Ectodermal cell (in vitro differentiated cells): ENCODE measurements around the gene ST6GALNAC4.

Source experiments
- H3K27ac ChIP-seq: 2 replicates; pipeline ENCODE4 v1.7.0; 2013; ENCODE audit warnings: mild to moderate bottlenecking, low read depth, low read length; ENCODE audit not compliant: insufficient read depth, poor library complexity, severe bottlenecking
- H3K27me3 ChIP-seq: 2 replicates; pipeline ENCODE4 v1.7.0; 2013; ENCODE audit warnings: mild to moderate bottlenecking, low read length; ENCODE audit not compliant: insufficient read depth, control insufficient read depth, poor library complexity, severe bottlenecking
- H3K36me3 ChIP-seq: one replicate; pipeline ENCODE4 v1.7.0; 2013; ENCODE audit warnings: low read length; ENCODE audit not compliant: control insufficient read depth, insufficient read depth
- H3K4me1 ChIP-seq: one replicate; pipeline ENCODE4 v1.7.0; 2013; ENCODE audit warnings: low read length; ENCODE audit not compliant: control insufficient read depth, insufficient read depth
- H3K4me3 ChIP-seq: 2 replicates; pipeline ENCODE4 v1.7.0; 2013; ENCODE audit warnings: low read depth, low read length, control low read depth; ENCODE audit not compliant: insufficient read depth
- H3K9me3 ChIP-seq: 2 replicates; pipeline ENCODE4 v1.7.0; 2013; ENCODE audit warnings: mild to moderate bottlenecking, low read length, moderate library complexity; ENCODE audit not compliant: control insufficient read depth
- WGBS, 2 experiments: methylation state at CpG; one replicate each; pipeline ENCODE4 v1.1.7; 2013; ENCODE audit warnings: missing lambda C conversion rate in 2 of 2; 5-methylcytosine and 5-hydroxymethylcytosine counted together

Gene ST6GALNAC4

DNA sequence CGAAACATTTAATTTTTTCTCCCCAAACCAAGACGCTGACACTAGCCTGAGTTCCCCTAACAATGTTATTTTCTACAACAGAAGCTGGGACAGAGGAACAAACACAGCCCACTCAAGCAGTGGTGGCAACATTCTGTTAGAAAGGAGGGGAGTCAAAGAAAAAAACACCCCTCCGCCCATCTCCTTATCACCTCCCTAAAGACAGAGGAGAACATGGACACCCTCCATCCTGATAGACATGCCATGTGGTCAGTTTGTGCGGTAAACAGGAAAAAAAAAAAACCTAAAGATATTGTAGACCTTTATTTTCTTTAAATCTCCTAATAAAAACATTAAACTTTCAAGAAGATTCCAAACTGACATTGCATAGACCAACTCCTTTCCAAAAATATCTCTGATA is 23.8 kb upstream of the ST6GALNAC4 start:
- Histone ChIP-seq H3K27me3 (no peaks in the 10 kb centered on the region), H3K4me3 (no peak overlapping the region), H3K27ac (no peak overlapping the region), H3K9me3 (no peaks in the 10 kb centered on the region), H3K4me1 (peaks cover 8% of the 10 kb centered on the region), H3K36me3 (peaks cover 7% of the 10 kb centered on the region)
- WGBS, 2 experiments: 84 to 95% methylated on average over 3 to 4 of the region's 4 CpGs

DNA sequence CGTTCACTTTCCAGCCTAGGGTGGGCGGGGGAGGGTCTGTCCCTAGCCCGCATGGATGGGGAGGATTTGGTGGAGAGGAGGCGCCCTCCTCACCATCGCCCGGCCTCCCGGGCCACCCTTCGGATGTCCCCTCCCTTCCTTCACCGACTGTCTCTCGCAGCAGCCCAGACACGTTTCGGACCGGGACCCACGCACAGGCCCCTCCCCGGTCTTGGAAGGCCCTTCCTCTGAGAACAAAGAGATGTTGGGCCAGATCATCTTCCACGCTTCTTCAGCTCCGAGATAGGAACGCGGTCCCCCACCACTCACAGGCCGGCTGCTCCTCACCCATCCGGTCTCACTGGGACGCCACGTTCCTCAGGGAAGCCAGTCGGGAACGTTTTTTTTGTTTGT is 21.5 kb upstream of the ST6GALNAC4 start:
- Histone ChIP-seq H3K4me3 (no peak overlapping the region), H3K27ac (no peak overlapping the region), H3K27me3 (no peaks in the 10 kb centered on the region), H3K9me3 (no peaks in the 10 kb centered on the region), H3K36me3 (peaks cover 7% of the 10 kb centered on the region), H3K4me1 (peaks cover 8% of the 10 kb centered on the region)
- 73 to 76% methylated on average over 25 of the region's 25 CpGs for WGBS, 2 experiments

DNA sequence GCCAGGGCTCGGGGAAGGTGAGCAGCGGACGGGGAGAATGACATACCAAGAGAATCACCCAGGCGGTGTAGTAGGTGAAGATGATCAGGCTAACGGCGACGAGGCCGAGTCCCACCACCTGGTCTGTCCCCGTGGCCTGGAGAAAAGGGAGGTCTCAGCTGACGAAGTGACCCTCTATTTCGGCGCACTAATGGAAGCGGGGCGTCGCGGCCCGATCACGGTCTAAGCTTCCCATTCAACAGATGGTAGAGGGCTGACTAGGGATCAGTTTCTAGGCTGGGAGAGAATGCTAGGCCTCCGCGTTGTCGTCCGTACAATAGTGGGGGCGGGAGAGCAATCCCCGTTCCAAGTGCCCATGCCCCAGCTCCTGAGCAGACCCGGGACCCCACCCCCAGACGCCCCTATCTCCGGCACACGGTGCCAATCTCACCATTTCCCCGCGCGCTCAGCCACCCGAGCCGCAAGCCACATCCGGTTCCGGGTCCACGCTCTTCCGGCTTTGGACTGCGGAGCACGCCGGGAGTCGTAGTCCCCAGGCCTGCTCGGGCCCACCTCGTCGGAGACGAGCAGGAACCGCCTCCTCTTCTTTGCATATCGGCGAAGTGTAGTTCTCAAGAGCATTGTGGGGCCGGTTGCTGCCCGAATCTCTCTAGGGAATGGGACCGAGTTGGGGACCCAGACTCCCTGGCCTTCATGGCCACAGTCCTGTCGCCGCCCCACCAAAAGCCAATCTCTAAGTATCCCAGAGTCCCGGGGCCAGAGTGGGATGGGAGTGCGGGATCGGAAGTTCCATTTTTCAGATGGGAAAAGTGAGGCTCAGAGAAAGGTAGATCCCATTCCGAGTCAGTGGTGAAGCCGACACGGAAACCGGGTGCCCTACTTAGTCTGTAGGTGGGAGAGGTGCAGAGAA is 20.8 kb upstream of the ST6GALNAC4 start, which contains the start of gene DPM2:
TSS of gene DPM2 (minus strand) at position 467 of the 910 bp plus-strand sequence. CDS start at position 433, 34 bp downstream.
- no peaks in the 10 kb centered on the region for H3K9me3 ChIP-seq
- no peak within 1 kb of the TSS for H3K27ac ChIP-seq
- no peaks in the 10 kb centered on the region for H3K27me3 ChIP-seq
- H3K4me1 ChIP-seq: peaks cover 8% of the 10 kb centered on the region
- H3K4me3 ChIP-seq: peak within 1 kb of the TSS; percentile 80
- 11% methylated on average over 60 of the region's 60 CpGs for WGBS, 2 experiments
- H3K36me3 ChIP-seq: peaks cover 7% of the 10 kb centered on the region

DNA sequence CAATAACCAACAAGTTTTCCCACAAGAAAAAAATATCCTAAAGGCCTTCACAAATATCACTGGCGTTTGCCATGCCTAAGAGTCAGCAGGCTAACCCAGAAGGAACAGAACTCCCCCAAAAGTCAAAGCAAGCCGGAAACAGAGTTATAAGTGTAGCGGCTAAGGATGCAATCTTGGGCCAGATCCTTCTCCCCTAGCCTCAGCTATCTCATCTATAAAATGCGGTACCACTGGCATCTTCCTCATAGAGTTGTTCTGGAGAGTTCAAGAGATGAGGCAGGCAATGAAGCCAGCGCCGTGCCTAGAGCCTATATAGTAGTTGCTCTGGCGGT is 20.2 kb upstream of the ST6GALNAC4 start:
- H3K36me3 ChIP-seq: peaks cover 2% of the 10 kb centered on the region
- peaks cover 2% of the 10 kb centered on the region for H3K4me1 ChIP-seq
- H3K4me3 ChIP-seq: peak overlapping the region; percentile 80
- H3K27me3 ChIP-seq: no peaks in the 10 kb centered on the region
- no peaks in the 10 kb centered on the region for H3K9me3 ChIP-seq
- WGBS, 2 experiments: 21 to 23% methylated on average over 7 of the region's 7 CpGs
- H3K27ac ChIP-seq: no peak overlapping the region

DNA sequence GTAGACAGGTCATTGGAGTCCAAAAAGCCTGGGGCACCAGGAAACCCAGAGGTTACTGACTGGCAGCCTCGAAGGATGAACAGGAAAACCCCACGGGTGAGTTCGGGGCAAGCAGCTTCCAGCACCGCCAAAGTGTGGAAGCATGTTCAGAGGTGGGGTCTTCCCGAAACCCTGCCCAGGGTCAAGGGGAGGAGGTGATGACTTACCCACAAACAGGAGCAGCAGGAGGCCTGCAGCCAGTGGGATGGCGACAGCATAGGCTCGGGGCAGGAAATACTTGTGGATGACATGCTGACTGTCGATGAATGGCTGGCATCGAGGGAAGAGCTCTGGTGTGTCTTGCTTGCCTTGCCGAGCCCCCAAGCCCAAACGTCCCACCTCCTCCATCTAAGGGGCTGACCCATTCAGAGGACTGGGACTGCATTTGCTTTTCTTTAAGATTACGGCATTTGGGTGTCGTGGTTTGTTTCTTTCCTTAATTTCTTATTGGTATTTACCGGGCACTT is 19.6 kb upstream of the ST6GALNAC4 start:
- Histone ChIP-seq H3K36me3 (no peaks in the 10 kb centered on the region), H3K4me3 (peak overlapping the region; percentile 80), H3K27me3 (peaks cover 2% of the 10 kb centered on the region), H3K27ac (no peak overlapping the region), H3K4me1 (peaks cover 1% of the 10 kb centered on the region), H3K9me3 (no peaks in the 10 kb centered on the region)
- 88% methylated on average over 14 of the region's 14 CpGs for WGBS, 2 experiments

DNA sequence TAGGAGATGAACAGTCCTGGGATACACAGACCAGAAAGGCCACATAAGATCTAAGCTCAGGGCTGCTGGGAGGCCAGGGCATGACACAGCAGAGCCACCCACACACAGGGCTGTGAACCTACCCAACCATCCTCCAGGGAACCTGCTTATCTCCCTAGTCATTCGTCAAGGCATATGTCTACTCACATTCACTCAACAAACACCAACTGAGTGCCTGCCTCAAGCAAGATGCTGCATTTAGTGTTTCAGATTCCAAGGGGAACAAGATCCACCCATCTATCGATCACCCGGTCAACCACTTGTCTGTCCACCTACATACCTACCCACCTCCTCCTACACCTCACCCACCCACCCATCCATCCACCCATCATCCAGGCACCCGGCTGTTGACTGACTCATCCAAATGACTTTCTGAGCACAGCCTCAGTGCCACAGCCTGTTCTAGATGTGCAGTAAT is 19.0 kb upstream of the ST6GALNAC4 start:
- Histone ChIP-seq H3K4me3 (no peak overlapping the region), H3K9me3 (no peaks in the 10 kb centered on the region), H3K36me3 (no peaks in the 10 kb centered on the region), H3K27me3 (peaks cover 5% of the 10 kb centered on the region), H3K4me1 (peaks cover 7% of the 10 kb centered on the region), H3K27ac (no peak overlapping the region)
- WGBS, 2 experiments: 91 to 96% methylated on average over 4 of the region's 4 CpGs

DNA sequence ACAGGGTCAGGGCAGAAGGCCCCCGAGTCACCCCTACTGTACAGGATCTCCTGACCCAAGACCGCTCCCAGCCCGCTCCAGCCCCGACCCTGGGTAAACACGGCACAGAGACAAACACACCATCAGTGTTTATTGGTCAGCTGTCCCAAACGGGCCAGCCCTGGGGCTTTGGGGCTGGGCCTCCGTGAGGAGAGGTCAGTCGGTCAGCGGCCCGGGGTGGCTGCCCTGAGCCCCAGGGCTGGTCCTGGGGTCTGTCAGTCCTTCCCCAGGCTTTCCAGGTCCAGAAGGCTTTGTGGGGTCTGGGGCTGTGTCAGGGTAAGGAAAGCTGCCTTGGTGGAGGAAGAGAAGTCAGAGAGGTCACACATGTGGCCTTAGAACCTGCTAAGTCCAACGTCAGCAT is 18.1 kb upstream of the ST6GALNAC4 start:
- Histone ChIP-seq H3K27ac (no peak overlapping the region), H3K4me1 (peaks cover 8% of the 10 kb centered on the region), H3K27me3 (peaks cover 8% of the 10 kb centered on the region), H3K36me3 (no peaks in the 10 kb centered on the region), H3K4me3 (no peak overlapping the region), H3K9me3 (no peaks in the 10 kb centered on the region)
- 85 to 86% methylated on average over 11 of the region's 11 CpGs for WGBS, 2 experiments

DNA sequence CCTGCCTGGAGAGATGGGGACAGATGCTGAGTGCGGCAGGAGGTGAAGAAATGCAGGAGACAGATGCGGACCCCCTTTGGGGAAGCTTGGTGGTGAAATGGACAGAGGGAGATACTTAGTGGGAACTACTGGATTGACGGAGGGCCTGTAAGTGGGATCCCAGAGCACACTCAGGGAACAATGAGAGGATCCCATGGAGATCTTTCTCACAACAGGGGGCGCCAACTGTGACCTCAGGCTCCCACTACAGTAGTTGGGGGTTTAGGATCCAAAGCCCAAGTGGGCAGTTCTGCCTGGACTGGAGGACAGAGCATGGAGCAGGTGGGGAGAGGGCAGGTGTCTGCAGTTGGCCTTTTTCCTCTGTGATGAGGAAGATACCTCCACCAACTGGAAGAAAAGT is 17.4 kb upstream of the ST6GALNAC4 start:
- Histone ChIP-seq H3K4me3 (no peak overlapping the region), H3K27me3 (peaks cover 16% of the 10 kb centered on the region), H3K9me3 (no peaks in the 10 kb centered on the region), H3K27ac (no peak overlapping the region), H3K4me1 (peaks cover 8% of the 10 kb centered on the region), H3K36me3 (no peaks in the 10 kb centered on the region)
- 85 to 89% methylated on average over 4 of the region's 4 CpGs for WGBS, 2 experiments

DNA sequence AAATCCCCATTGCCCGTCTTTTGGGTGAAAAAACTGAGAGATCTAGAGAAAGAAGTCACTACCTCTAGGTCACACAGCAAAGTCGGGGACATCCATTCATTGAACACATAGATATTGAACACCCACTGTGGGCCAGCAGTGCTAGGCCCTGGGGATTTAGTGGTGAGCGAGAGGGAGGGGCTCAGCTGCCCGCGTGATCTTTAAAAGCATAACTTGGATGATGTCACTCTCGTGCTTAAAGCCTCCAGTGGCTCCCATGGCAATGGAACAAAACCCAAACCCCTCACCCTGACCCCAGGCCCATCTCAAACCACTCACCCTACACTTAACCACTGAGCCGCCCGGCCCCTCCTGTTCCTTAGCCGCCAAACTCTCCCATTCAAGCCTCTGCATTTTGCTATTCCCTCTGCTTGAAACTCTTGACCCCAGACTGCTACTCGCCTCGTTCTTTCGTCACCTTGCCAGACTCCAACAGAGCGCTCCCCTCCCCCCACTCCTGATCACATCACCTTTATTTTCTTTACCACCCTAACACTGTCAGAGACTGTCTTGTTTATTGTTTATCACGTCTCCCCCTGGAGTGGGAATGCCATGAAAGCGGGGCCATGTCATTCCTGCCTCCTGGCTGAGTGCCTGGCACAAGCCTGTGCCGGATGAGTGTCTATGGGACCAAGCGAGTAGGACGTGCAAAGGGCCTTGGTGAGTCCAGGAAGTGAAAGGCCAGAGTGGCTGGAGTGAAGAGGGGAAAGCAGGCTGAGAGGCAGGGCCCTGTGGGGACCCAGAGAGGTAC is 14.4 kb upstream of the ST6GALNAC4 start:
- Histone ChIP-seq H3K27ac (no peak overlapping the region), H3K4me1 (peaks cover 15% of the 10 kb centered on the region), H3K4me3 (peak overlapping the region; percentile 48), H3K36me3 (no peaks in the 10 kb centered on the region), H3K27me3 (peaks cover 45% of the 10 kb centered on the region), H3K9me3 (no peaks in the 10 kb centered on the region)
- 32 to 35% methylated on average over 18 of the region's 18 CpGs for WGBS, 2 experiments
